Aorta (tissue), 5 donors: ENCODE measurements around the gene JCHAIN. TPM values are rescaled to one million over a fixed set of nuclear protein-coding genes. Genes with fewer than 3 reads are reported as not detected.

Source experiments
- ATAC-seq: fragments of 200-7000 bp; cut with Tn5 transposase; one replicate; pipeline ENCODE4 v1.9.1; 2022; ENCODE audit warnings: moderate library complexity; ENCODE audit not compliant: low FRiP score
- DNase-seq, 2 donors: peaks; one replicate each; pipeline ENCODE4 v3.0.0-alpha.2; 2020
- H3K27ac ChIP-seq, 2 donors: one replicate each; pipeline ENCODE4 v1.5.1; 2013; ENCODE audit warnings: low read length in 2 of 2, mild to moderate bottlenecking in 2 of 2, moderate library complexity in 2 of 2, control low read depth in 1 of 2, inconsistent platforms in 1 of 2, low read depth in 1 of 2
- H3K27me3 ChIP-seq, 2 donors: one replicate each; pipeline ENCODE4 v1.6.1; 2013; ENCODE audit warnings: control low read depth in 1 of 2, low read length in 1 of 2, mild to moderate bottlenecking in 1 of 2, moderate library complexity in 1 of 2; ENCODE audit not compliant: insufficient read depth in 2 of 2, control insufficient read depth in 1 of 2
- H3K36me3 ChIP-seq, 2 donors: one replicate each; pipeline ENCODE4 v1.6.1; 2013; ENCODE audit warnings: control low read depth in 1 of 2, low read length in 1 of 2, mild to moderate bottlenecking in 1 of 2; ENCODE audit not compliant: insufficient read depth in 2 of 2, control insufficient read depth in 1 of 2
- H3K4me1 ChIP-seq, 2 donors: one replicate each; pipeline ENCODE4 v1.6.1; 2013; ENCODE audit warnings: low read length in 2 of 2, control low read depth in 1 of 2, mild to moderate bottlenecking in 1 of 2, moderate library complexity in 1 of 2; ENCODE audit not compliant: insufficient read depth in 2 of 2, control insufficient read depth in 1 of 2
- H3K4me3 ChIP-seq, 2 donors: one replicate each; pipeline ENCODE4 v1.5.1; 2013; ENCODE audit warnings: low read length in 2 of 2, control low read depth in 1 of 2, mild to moderate bottlenecking in 1 of 2
- H3K9me3 ChIP-seq: one replicate; pipeline ENCODE4 v1.6.1; 2013; ENCODE audit warnings: mild to moderate bottlenecking, low read length; ENCODE audit not compliant: control insufficient read depth
- WGBS, 2 donors: extraction: QIAGEN DNeasy Blood & Tissue Kit; methylation state at CpG; one replicate each; pipeline ENCODE4 v1.1.7; 2013; 5-methylcytosine and 5-hydroxymethylcytosine counted together
- intact Hi-C, 2 donors: fragments of 100-400 bp; cut with DNase I; formaldehyde crosslinking; loops; one replicate each; pipeline versions ENCODE4 v1.14.2 to v1.15.0; 2022
- polyA plus RNA-seq, 2 donors: library from polyadenylated mRNA; stranded (reverse); fragments of 200-250 nt; gene quantifications; one replicate each; pipeline ENCODE4 v1.2.3, GENCODE V29; 2013
- total RNA-seq, 2 donors: library from RNA; stranded (reverse); fragmentation: NEBNext Ultra II Directional; extraction: Animal tissue kit (Norgen Biotek cat#: 25700); gene quantifications; one replicate each; pipeline ENCODE4 v1.2.1, GENCODE V29; 2021
- donor health status: healthy with polysubstance abuse.
- donor health status: Bipolar disorder and iron deficiency.
- donor health status: DM: no; HTN: no; CAD: no.
- donor health status: DM: no; HTN: no; CAD: no.
- donor health status: DM: yes; HTN: yes; CAD: no.

The JCHAIN gene
- total and polyA plus RNA-seq, 4 donors, result 2.7 to 33.8 (median 15.7) TPM

DNA sequence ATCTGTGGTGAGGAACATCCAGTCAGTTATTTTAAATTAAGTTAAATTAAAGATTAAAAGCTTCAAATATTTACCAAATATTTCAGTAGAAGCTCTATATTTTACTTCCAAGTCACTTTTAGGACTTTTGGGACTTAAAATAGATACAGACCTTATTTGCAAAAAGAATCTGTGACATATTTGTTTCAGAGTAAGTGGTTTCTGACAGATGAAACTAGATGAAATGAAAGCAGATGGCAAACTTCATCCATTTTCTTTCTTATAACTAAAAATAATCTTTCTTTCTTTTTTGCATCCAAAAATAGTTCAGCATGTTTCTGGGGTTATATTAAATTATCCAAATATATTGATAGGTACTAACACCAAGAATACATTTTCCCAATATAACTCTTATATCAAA is 15.4 kb upstream of the JCHAIN start:
- no peaks in the 10 kb centered on the region for H3K4me1 ChIP-seq
- no peaks in the 10 kb centered on the region for H3K9me3 ChIP-seq
- intact Hi-C loops, result loop anchor here in 1 of 2 donors (10.0 kb wide), 1 partner anchor 313 kb away; the partner anchor contains the start of gene DCK
- no peak overlapping the region for H3K4me3 ChIP-seq
- ATAC-seq, result no peak
- no peaks in the 10 kb centered on the region for H3K27me3 ChIP-seq
- H3K36me3 ChIP-seq, result no peaks in the 10 kb centered on the region
- H3K27ac ChIP-seq, result no peak overlapping the region
- DNase-seq, result no peak

DNA sequence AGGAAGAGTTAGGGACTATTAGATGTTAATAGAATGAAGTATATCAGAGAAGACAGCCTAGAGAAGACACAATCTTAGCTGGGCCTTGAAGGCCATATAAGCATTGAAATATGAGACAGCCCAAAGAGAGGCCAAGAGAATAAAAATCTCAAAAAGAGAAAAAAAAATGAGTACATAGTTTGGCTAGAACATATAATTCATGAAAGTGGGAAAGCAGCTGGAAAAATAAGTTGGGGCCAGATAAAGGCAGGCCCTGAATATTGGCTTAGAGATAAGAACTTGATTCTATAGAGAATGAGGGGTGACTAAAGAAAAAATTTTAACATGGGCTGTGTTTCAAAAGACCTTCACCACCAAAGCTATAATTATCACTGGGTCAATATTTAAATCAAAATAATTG is 14.6 kb upstream of the JCHAIN start:
- H3K27ac ChIP-seq, result no peak overlapping the region
- H3K9me3 ChIP-seq, result no peaks in the 10 kb centered on the region
- intact Hi-C loops, result loop anchor here in 1 of 2 donors (10.0 kb wide), 1 partner anchor 314 kb away; the partner anchor contains the start of gene DCK
- H3K4me1 ChIP-seq, result no peaks in the 10 kb centered on the region
- H3K27me3 ChIP-seq, result no peaks in the 10 kb centered on the region
- no peak for ATAC-seq
- no peak for DNase-seq
- H3K4me3 ChIP-seq, result no peak overlapping the region
- H3K36me3 ChIP-seq, result no peaks in the 10 kb centered on the region

DNA sequence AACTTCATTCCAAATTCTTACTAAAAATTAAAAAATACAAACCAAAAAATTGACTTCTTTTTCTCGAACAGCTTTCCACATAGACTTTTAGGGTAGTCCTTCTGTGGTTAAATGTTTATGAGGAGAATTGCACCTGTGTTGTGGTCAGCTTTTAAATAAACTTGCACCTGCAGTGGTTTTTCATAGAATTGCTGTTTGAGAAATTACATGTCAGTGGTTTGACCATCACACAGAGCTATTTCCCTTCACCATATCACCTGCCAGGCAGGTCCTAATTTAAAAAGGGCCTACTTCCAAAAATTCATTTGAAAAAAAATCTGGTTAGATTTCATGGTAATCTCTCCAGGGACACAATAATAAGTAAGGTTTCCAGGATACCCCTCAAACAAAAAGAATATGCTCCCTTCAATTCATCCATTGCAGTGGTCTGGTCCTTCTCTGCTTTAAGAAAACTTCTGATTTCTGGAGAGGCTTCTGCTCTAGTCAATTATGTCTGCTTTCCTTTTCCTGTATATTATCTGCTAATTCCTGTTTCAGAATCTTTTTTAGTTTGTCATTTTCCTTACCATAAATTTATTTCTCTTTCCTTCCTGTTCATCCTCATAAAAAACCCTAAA is 12.2 kb upstream of the JCHAIN start:
- Histone ChIP-seq H3K36me3 (no peaks in the 10 kb centered on the region), H3K27me3 (no peaks in the 10 kb centered on the region), H3K4me3 (no peak overlapping the region), H3K27ac (no peak overlapping the region), H3K4me1 (no peaks in the 10 kb centered on the region), H3K9me3 (no peaks in the 10 kb centered on the region)
- no peak for DNase-seq
- ATAC-seq, result no peak
- WGBS, 2 donors, result 92 to 94% methylated on average over 1 of the region's 1 CpG
- intact Hi-C loops, result no loop called here

DNA sequence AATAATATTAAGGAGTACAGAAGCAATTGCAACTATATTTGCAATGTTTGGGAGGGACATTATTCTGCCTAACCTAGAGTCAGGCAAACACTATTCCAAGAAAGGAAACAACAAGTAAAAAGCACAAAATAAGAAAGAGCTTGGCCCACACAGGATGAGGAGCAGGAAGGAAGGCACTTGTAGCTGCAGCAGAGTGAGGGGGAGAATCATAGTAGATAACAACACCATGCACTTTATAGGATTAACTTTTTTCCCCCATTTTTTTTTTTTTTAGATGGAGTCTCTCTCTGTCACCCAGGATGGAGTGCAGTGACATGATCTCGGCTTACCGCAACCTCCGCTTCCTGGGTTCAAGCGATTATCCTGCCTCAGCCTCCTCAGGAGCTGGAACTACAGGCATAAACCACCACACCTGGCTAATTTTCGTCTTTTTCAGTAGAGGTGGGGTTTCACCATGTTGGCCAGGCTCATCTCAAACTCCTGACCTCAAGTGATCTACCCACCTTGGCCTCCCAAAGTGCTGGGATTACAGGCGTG is 10.3 kb upstream of the JCHAIN start:
- no peaks in the 10 kb centered on the region for H3K27me3 ChIP-seq
- no peak overlapping the region for H3K27ac ChIP-seq
- ATAC-seq (no peak), DNase-seq (no peak)
- no peaks in the 10 kb centered on the region for H3K9me3 ChIP-seq
- no peaks in the 10 kb centered on the region for H3K4me1 ChIP-seq
- no peak overlapping the region for H3K4me3 ChIP-seq
- intact Hi-C loops, result no loop called here
- H3K36me3 ChIP-seq, result no peaks in the 10 kb centered on the region
- 94 to 95% methylated on average over 6 of the region's 6 CpGs for WGBS, 2 donors

DNA sequence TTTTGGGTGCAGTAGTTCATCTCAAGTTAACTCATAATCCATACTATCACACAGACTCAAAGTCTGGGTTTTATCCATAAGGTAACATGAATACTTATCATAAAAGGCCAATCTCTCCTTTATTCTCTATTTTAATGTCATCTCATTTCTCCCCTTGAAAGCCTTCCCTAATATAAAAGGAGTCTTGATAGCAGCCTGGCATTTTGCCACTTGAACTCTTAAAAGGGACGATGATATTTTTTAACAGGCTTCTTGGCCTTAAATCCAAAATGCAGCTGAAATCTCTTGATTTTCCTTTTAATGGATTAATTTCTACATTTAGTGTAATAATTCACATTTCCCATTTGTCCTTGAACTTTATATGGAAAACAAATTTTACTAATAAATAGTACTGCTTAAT is 8.4 kb upstream of the JCHAIN start:
- WGBS, 2 donors, result 14 to 18% methylated on average over 1 of the region's 1 CpG

DNA sequence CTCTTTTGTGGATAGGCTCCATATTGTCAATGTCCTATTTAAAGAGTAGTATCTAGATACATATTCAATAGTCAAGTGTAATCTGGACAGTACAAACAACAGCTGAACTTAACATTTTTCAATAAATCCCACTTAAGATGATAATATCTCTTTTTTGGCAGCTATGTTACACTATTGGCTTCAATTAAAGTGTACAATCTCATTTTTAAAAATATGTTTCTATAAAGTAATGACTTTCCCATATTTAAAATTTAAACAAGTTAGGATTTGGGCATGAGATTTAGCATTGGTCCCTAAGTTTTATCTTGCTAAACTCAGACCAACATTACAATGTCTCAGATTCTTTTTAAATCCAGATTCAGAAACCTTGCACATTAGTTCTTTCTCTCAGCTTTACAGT is 7.9 kb upstream of the JCHAIN start:
- Histone ChIP-seq H3K27ac (no peak overlapping the region), H3K4me1 (no peaks in the 10 kb centered on the region), H3K9me3 (no peaks in the 10 kb centered on the region), H3K4me3 (no peak overlapping the region), H3K36me3 (no peaks in the 10 kb centered on the region), H3K27me3 (no peaks in the 10 kb centered on the region)
- no peak for ATAC-seq
- no peak for DNase-seq
- intact Hi-C loops, result no loop called here

More for the DNA sequence above, 8.4 kb upstream of the JCHAIN start:
- H3K36me3 ChIP-seq, result no peaks in the 10 kb centered on the region
- H3K27ac ChIP-seq, result no peak overlapping the region
- H3K4me1 ChIP-seq, result no peaks in the 10 kb centered on the region
- no peak for ATAC-seq
- DNase-seq, result no peak
- H3K9me3 ChIP-seq, result no peaks in the 10 kb centered on the region
- H3K27me3 ChIP-seq, result no peaks in the 10 kb centered on the region
- H3K4me3 ChIP-seq, result no peak overlapping the region
- intact Hi-C loops, result no loop called here

DNA sequence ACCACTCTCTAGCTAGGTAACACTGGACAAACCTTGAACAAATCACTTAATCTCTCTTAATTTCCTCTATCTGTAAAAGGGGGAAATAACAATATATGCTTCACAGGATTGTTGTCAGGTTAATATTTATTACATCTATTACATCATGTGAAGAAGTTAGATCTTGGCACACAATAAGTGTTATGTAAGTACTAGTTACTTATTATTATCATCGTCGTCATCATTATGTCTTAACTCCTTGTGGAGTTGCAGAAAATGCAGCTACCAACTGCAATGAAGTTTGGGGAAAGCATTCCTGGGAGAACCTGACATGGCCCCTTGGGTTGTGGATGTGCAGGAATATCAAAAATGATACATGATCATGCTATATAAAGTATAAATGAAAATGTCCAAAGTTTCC is 4.8 kb upstream of the JCHAIN start:
- no peaks in the 10 kb centered on the region for H3K27me3 ChIP-seq
- intact Hi-C loops, result no loop called here
- H3K27ac ChIP-seq, result no peak overlapping the region
- H3K36me3 ChIP-seq, result no peaks in the 10 kb centered on the region
- no peak overlapping the region for H3K4me3 ChIP-seq
- H3K4me1 ChIP-seq, result no peaks in the 10 kb centered on the region
- ATAC-seq, result no peak
- 66 to 74% methylated on average over 2 of the region's 2 CpGs for WGBS, 2 donors
- DNase-seq, result no peak
- no peaks in the 10 kb centered on the region for H3K9me3 ChIP-seq

DNA sequence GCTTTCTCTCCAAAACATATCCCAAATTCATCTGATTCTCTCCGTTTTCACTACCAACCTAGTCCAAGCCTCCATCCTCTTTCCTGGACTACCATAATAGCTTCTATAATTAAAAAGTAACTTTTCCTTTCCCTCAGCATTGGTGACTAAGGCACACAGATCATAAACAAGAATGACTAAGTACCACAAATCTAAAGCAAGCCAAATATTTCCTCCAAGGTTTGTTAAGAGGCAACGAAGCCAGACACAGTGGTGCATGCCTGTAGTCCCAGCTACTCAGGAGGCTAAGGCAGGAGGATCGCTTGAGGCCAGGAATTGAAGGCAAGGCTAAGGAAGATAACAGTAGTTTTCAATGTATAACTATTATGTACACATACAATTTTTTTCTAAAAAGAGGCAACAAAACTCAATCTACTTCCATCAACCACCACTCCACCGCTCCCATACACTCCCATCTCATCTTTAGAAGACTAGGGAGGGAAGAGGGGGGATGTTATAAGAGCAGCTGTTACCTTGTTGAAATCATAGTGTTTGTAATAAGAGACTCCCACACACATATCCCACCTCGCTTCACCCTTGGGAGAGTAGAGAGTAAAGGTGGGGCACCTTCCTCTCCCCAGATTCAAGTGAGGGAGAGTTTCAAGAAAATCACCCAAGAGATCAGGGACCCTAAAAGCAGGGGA is 4.2 kb upstream of the JCHAIN start:
- Histone ChIP-seq H3K27ac (no peak overlapping the region), H3K9me3 (no peaks in the 10 kb centered on the region), H3K36me3 (no peaks in the 10 kb centered on the region), H3K4me1 (no peaks in the 10 kb centered on the region), H3K27me3 (no peaks in the 10 kb centered on the region), H3K4me3 (no peak overlapping the region)
- no peak for ATAC-seq
- WGBS, 2 donors, result 75 to 81% methylated on average over 5 of the region's 5 CpGs
- no peak for DNase-seq
- intact Hi-C loops, result no loop called here
